ENCODE results near the gene MKNK2. TPM values are rescaled to one million over a fixed set of nuclear protein-coding genes. Genes with fewer than 3 reads are reported as not detected.
A peak's percentile ranks its signal among the peaks of the same experiment; 100 is the strongest.

Gene MKNK2
- total RNA-seq, 2 donors from 2014 or later = 69.7 to 96.3 TPM

- H3K9me3 ChIP-seq = no peaks in the 10 kb centered on the region
- no peak for ATAC-seq (ENCODE audit: insufficient number of reproducible peaks, low FRiP score, low read depth)
- no peaks in the 10 kb centered on the region for H3K27me3 ChIP-seq (replicated peaks; ENCODE audit: insufficient read depth)
- DNase-seq (ENCODE audit: low spot score) = no peak
- no peak overlapping the region for H3K4me3 ChIP-seq
- no peak overlapping the region for H3K27ac ChIP-seq
- H3K36me3 ChIP-seq = peaks cover 53% of the 10 kb centered on the region
- H3K4me1 ChIP-seq (ENCODE audit: control insufficient read depth in 1 of 2, low read depth in 2 of 2) = peaks cover 42 to 82% of the 10 kb centered on the region in 2 donors
- no peak for TF ChIP-seq CTCF (IDR thresholded peaks at IDR 0.05)
Measured at GRCh38 chr19:2043961-2044708, 6.9 kb downstream of the MKNK2 start.

- Histone ChIP-seq H3K27me3 (replicated peaks; ENCODE audit: insufficient read depth) (no peaks in the 10 kb centered on the region), H3K9me3 (no peaks in the 10 kb centered on the region), H3K27ac (peak overlapping the region; percentile 76 to 92), H3K4me1 (ENCODE audit: control insufficient read depth in 1 of 2, low read depth in 2 of 2) (peaks cover 33 to 73% of the 10 kb centered on the region in 2 donors), H3K36me3 (peaks cover 62% of the 10 kb centered on the region), H3K4me3 (no peak overlapping the region)
- no peak for TF ChIP-seq CTCF (IDR thresholded peaks at IDR 0.05)
- no peak for DNase-seq (ENCODE audit: low spot score)
- ATAC-seq (ENCODE audit: insufficient number of reproducible peaks, low FRiP score, low read depth) = no peak
Measured at GRCh38 chr19:2043251-2043641, 7.8 kb downstream of the MKNK2 start.

GRCh38 chr19:2042485-2043250 is 8.4 kb downstream of the MKNK2 start:
- DNase-seq (ENCODE audit: low spot score) = no peak

GRCh38 chr19:2041683-2042484 is 9.2 kb downstream of the MKNK2 start:
- peak; percentile 90 for DNase-seq (ENCODE audit: low spot score)
- peaks cover 64% of the 10 kb centered on the region for H3K36me3 ChIP-seq

More at GRCh38 chr19:2042485-2043250, 8.4 kb downstream of the MKNK2 start:
- peak overlapping the region; percentile 71 for H3K4me3 ChIP-seq
- no peaks in the 10 kb centered on the region for H3K9me3 ChIP-seq
- peaks cover 64% of the 10 kb centered on the region for H3K36me3 ChIP-seq
- no peak for TF ChIP-seq CTCF (IDR thresholded peaks at IDR 0.05)
- H3K27ac ChIP-seq = peak overlapping the region; percentile 76 to 92
- H3K27me3 ChIP-seq (replicated peaks; ENCODE audit: insufficient read depth) = no peaks in the 10 kb centered on the region
- no peak for ATAC-seq (ENCODE audit: insufficient number of reproducible peaks, low FRiP score, low read depth)
- H3K4me1 ChIP-seq (ENCODE audit: control insufficient read depth in 1 of 2, low read depth in 2 of 2) = peaks cover 27 to 68% of the 10 kb centered on the region in 2 donors

More at GRCh38 chr19:2041683-2042484, 9.2 kb downstream of the MKNK2 start:
- peak overlapping the region; percentile 76 to 92 for H3K27ac ChIP-seq
- H3K4me1 ChIP-seq (ENCODE audit: control insufficient read depth in 1 of 2, low read depth in 2 of 2) = peaks cover 20 to 60% of the 10 kb centered on the region in 2 donors
- no peak for TF ChIP-seq CTCF (IDR thresholded peaks at IDR 0.05)
- ATAC-seq (ENCODE audit: insufficient number of reproducible peaks, low FRiP score, low read depth) = peak; percentile 82
- peak overlapping the region; percentile 71 for H3K4me3 ChIP-seq
- no peaks in the 10 kb centered on the region for H3K27me3 ChIP-seq (replicated peaks; ENCODE audit: insufficient read depth)
- no peaks in the 10 kb centered on the region for H3K9me3 ChIP-seq

All from thoracic aorta (tissue), 2 donors.